ENCODE data around the gene MICB. TPM values are rescaled to one million over a fixed set of nuclear protein-coding genes. Genes with fewer than 3 reads are reported as not detected.

Gene MICB
- total and polyA plus RNA-seq, 7 experiments from 2014 or later = 3.4 to 49.5 (median 12.6) TPM

- peaks cover 36 to 60% (median 52%) of the 10 kb centered on the region in 7 donors for H3K4me1 Mint-ChIP-seq
- CTCF ChIA-PET = interaction anchor here (0.8 to 1.2 kb wide), 6 partner anchors 20 to 96 kb away, joined by 3 to 6 read pairs (median 4); no protein-coding TSS in a partner anchor
- ATAC-seq = no peak
- peak overlapping the region; percentile 96 to 100 (median 100) for H3K4me3 Mint-ChIP-seq
- peaks cover 0 to 2% (median 0%) of the 10 kb centered on the region in 11 donors for H3K9me3 Mint-ChIP-seq
- no peak for DNase-seq
- H3K36me3 ChIP-seq (ENCODE audit: control insufficient read depth in 2 of 3, insufficient read depth in 3 of 3, low read length in 3 of 3) = peaks cover 0 to 15% (median 0%) of the 10 kb centered on the region in 3 experiments
- POLR2A ChIA-PET = interaction anchor here (0.6 to 1.6 kb wide), 17 partner anchors 10 to 1497 kb away, joined by 3 to 8 read pairs (median 3); partner anchors contain the start of genes DDX39B and MICB
- peak overlapping the region; percentile 96 to 99 (median 99) for H3K27ac Mint-ChIP-seq
- intact Hi-C loops (cut with micrococcal nuclease) = loop anchor here in 1 of 2 donors (10.0 kb wide), 1 partner anchor 187 kb away; the partner anchor contains the start of gene HLA-C
- no peaks in the 10 kb centered on the region for H3K9me3 ChIP-seq (ENCODE audit: control insufficient read depth in 2 of 3, low read length in 3 of 3)
- peaks cover 29 to 36% of the 10 kb centered on the region in 2 donors for H3K4me1 ChIP-seq (ENCODE audit: control insufficient read depth in 2 of 2, insufficient read depth in 2 of 2, low read length in 2 of 2)
- peaks cover 0 to 15% (median 0%) of the 10 kb centered on the region in 5 donors for H3K27me3 Mint-ChIP-seq
- H3K27me3 ChIP-seq (ENCODE audit: control insufficient read depth in 2 of 2, insufficient read depth in 2 of 2, low read length in 2 of 2) = no peaks in the 10 kb centered on the region
- peak overlapping the region; percentile 99 for H3K27ac ChIP-seq (ENCODE audit: low read depth, low read length)
- peak overlapping the region; percentile 90 for H3K4me3 ChIP-seq (ENCODE audit: low read length)
- H3K36me3 Mint-ChIP-seq = peaks cover 10 to 29% (median 25%) of the 10 kb centered on the region in 5 donors
Measured at GRCh38 chr6:31462026-31462963, 35.6 kb upstream of the MICB start.

- Mint-ChIP-seq H3K27me3 (peaks cover 0 to 9% (median 0%) of the 10 kb centered on the region in 5 donors), H3K4me3 (peak overlapping the region; percentile 96 to 100 (median 100)), H3K9me3 (peaks cover 0 to 2% (median 0%) of the 10 kb centered on the region in 11 donors), H3K4me1 (peaks cover 41 to 70% (median 61%) of the 10 kb centered on the region in 7 donors), H3K36me3 (peaks cover 10 to 36% (median 25%) of the 10 kb centered on the region in 5 donors), H3K27ac (peak overlapping the region; percentile 96 to 99 (median 99))
- peak overlapping the region; percentile 99 for H3K27ac ChIP-seq (ENCODE audit: low read depth, low read length)
- ATAC-seq = peak; percentile 95
- CTCF ChIA-PET = interaction anchor here (0.8 to 1.2 kb wide), 5 partner anchors 21 to 97 kb away, joined by 3 to 6 read pairs (median 3); no protein-coding TSS in a partner anchor
- H3K36me3 ChIP-seq (ENCODE audit: control insufficient read depth in 2 of 3, insufficient read depth in 3 of 3, low read length in 3 of 3) = peaks cover 0 to 15% (median 0%) of the 10 kb centered on the region in 3 experiments
- intact Hi-C loops (cut with micrococcal nuclease) = loop anchor here (1.0 to 10.0 kb wide), 2 partner anchors 29 to 188 kb away; partner anchors contain the start of gene HLA-C (in 1 of the 2)
- H3K4me1 ChIP-seq (ENCODE audit: control insufficient read depth in 2 of 2, insufficient read depth in 2 of 2, low read length in 2 of 2) = peaks cover 34 to 37% of the 10 kb centered on the region in 2 donors
- peak overlapping the region; percentile 90 for H3K4me3 ChIP-seq (ENCODE audit: low read length)
- POLR2A ChIA-PET = interaction anchor here (0.6 to 1.6 kb wide), 15 partner anchors 9 to 1498 kb away, joined by 3 to 8 read pairs (median 4); partner anchors contain the start of genes DDX39B and MICB
- no peaks in the 10 kb centered on the region for H3K27me3 ChIP-seq (ENCODE audit: control insufficient read depth in 2 of 2, insufficient read depth in 2 of 2, low read length in 2 of 2)
- no peaks in the 10 kb centered on the region for H3K9me3 ChIP-seq (ENCODE audit: control insufficient read depth in 2 of 3, low read length in 3 of 3)
- peak; percentile 77 to 92 (median 90) for DNase-seq
Measured at GRCh38 chr6:31462964-31463870, 34.7 kb upstream of the MICB start.

GRCh38 chr6:31464252-31465184 lies 33.4 kb upstream of the MICB start:
- DNase-seq (no peak), ATAC-seq (no peak)
- no peaks in the 10 kb centered on the region for H3K27me3 Mint-ChIP-seq
- POLR2A ChIA-PET = interaction anchor here (0.6 to 0.9 kb wide), 3 partner anchors 9 to 107 kb away, joined by 4 read pairs; no protein-coding TSS in a partner anchor
- intact Hi-C loops (cut with micrococcal nuclease) = loop anchor here in 1 of 2 donors (10.0 kb wide), 1 partner anchor 190 kb away; the partner anchor contains the start of gene HLA-C
- H3K27me3 ChIP-seq (ENCODE audit: control insufficient read depth in 2 of 2, insufficient read depth in 2 of 2, low read length in 2 of 2) = no peaks in the 10 kb centered on the region
- peaks cover 0 to 15% (median 0%) of the 10 kb centered on the region in 3 experiments for H3K36me3 ChIP-seq (ENCODE audit: control insufficient read depth in 2 of 3, insufficient read depth in 3 of 3, low read length in 3 of 3)
- peak overlapping the region; percentile 99 for H3K27ac ChIP-seq (ENCODE audit: low read depth, low read length)
- H3K4me3 Mint-ChIP-seq = peak overlapping the region; percentile 96 to 100 (median 100)
- H3K36me3 Mint-ChIP-seq = peaks cover 10 to 38% (median 27%) of the 10 kb centered on the region in 5 donors
- H3K9me3 ChIP-seq (ENCODE audit: control insufficient read depth in 2 of 3, low read length in 3 of 3) = no peaks in the 10 kb centered on the region
- peaks cover 0 to 2% (median 0%) of the 10 kb centered on the region in 11 donors for H3K9me3 Mint-ChIP-seq
- peaks cover 51 to 83% (median 74%) of the 10 kb centered on the region in 7 donors for H3K4me1 Mint-ChIP-seq
- H3K4me1 ChIP-seq (ENCODE audit: control insufficient read depth in 2 of 2, insufficient read depth in 2 of 2, low read length in 2 of 2) = peaks cover 45 to 49% of the 10 kb centered on the region in 2 donors
- peak overlapping the region; percentile 96 to 99 (median 99) for H3K27ac Mint-ChIP-seq
- peak overlapping the region; percentile 90 for H3K4me3 ChIP-seq (ENCODE audit: low read length)
- CTCF ChIA-PET = no interaction called here

GRCh38 chr6:31465185-31465536 lies 32.8 kb upstream of the MICB start:
- Mint-ChIP-seq H3K36me3 (peaks cover 10 to 41% (median 30%) of the 10 kb centered on the region in 5 donors), H3K4me1 (peaks cover 57 to 89% (median 81%) of the 10 kb centered on the region in 7 donors), H3K4me3 (peak overlapping the region; percentile 96 to 100 (median 100)), H3K27me3 (no peaks in the 10 kb centered on the region), H3K27ac (peak overlapping the region; percentile 62 to 99 (median 90)), H3K9me3 (peaks cover 0 to 2% (median 0%) of the 10 kb centered on the region in 11 donors)
- Histone ChIP-seq H3K9me3 (ENCODE audit: control insufficient read depth in 2 of 3, low read length in 3 of 3) (no peaks in the 10 kb centered on the region), H3K27ac (ENCODE audit: low read depth, low read length) (peak overlapping the region; percentile 99), H3K36me3 (ENCODE audit: control insufficient read depth in 2 of 3, insufficient read depth in 3 of 3, low read length in 3 of 3) (peaks cover 0 to 15% (median 0%) of the 10 kb centered on the region in 3 experiments), H3K27me3 (ENCODE audit: control insufficient read depth in 2 of 2, insufficient read depth in 2 of 2, low read length in 2 of 2) (no peaks in the 10 kb centered on the region), H3K4me3 (ENCODE audit: low read length) (peak overlapping the region; percentile 90), H3K4me1 (ENCODE audit: control insufficient read depth in 2 of 2, insufficient read depth in 2 of 2, low read length in 2 of 2) (peaks cover 51 to 55% of the 10 kb centered on the region in 2 donors)
- ChIA-PET CTCF (no interaction called here), POLR2A (interaction anchor here (0.6 kb wide), 1 partner anchor 108 kb away, joined by 4 read pairs; no protein-coding TSS in a partner anchor)
- no peak for ATAC-seq
- intact Hi-C loops (cut with micrococcal nuclease) = loop anchor here in 1 of 2 donors (10.0 kb wide), 1 partner anchor 190 kb away; the partner anchor contains the start of gene HLA-C
- DNase-seq = no peak

GRCh38 chr6:31465718-31466117 lies 32.2 kb upstream of the MICB start:
- intact Hi-C loops (cut with micrococcal nuclease) = loop anchor here in 1 of 2 donors (10.0 kb wide), 1 partner anchor 191 kb away; the partner anchor contains the start of gene HLA-C
- no peak for ATAC-seq
- peaks cover 0 to 15% (median 0%) of the 10 kb centered on the region in 3 experiments for H3K36me3 ChIP-seq (ENCODE audit: control insufficient read depth in 2 of 3, insufficient read depth in 3 of 3, low read length in 3 of 3)
- Mint-ChIP-seq H3K36me3 (peaks cover 10 to 41% (median 30%) of the 10 kb centered on the region in 5 donors), H3K9me3 (peaks cover 0 to 2% (median 0%) of the 10 kb centered on the region in 11 donors), H3K4me3 (peak overlapping the region; percentile 96 to 100 (median 100)), H3K4me1 (peaks cover 62 to 93% (median 86%) of the 10 kb centered on the region in 7 donors), H3K27me3 (no peaks in the 10 kb centered on the region), H3K27ac (peak overlapping the region; percentile 62 to 99 (median 90))
- CTCF ChIA-PET = no interaction called here
- POLR2A ChIA-PET = interaction anchor here (0.9 to 1.1 kb wide), 2 partner anchors 29 to 75 kb away, joined by 3 read pairs; no protein-coding TSS in a partner anchor
- H3K4me3 ChIP-seq (ENCODE audit: low read length) = peak overlapping the region; percentile 90
- no peak for DNase-seq
- peaks cover 57 to 61% of the 10 kb centered on the region in 2 donors for H3K4me1 ChIP-seq (ENCODE audit: control insufficient read depth in 2 of 2, insufficient read depth in 2 of 2, low read length in 2 of 2)
- no peaks in the 10 kb centered on the region for H3K27me3 ChIP-seq (ENCODE audit: control insufficient read depth in 2 of 2, insufficient read depth in 2 of 2, low read length in 2 of 2)
- no peaks in the 10 kb centered on the region for H3K9me3 ChIP-seq (ENCODE audit: control insufficient read depth in 2 of 3, low read length in 3 of 3)
- peak overlapping the region; percentile 99 for H3K27ac ChIP-seq (ENCODE audit: low read depth, low read length)
